ELR (cell line): ENCODE data around the gene TAF12.

Source experiments
- DNase-seq: peaks from one replicate; pipeline ENCODE4 v3.0.0-alpha.2; 2015; ENCODE audit warnings: low read depth

TAF12 gene

DNA sequence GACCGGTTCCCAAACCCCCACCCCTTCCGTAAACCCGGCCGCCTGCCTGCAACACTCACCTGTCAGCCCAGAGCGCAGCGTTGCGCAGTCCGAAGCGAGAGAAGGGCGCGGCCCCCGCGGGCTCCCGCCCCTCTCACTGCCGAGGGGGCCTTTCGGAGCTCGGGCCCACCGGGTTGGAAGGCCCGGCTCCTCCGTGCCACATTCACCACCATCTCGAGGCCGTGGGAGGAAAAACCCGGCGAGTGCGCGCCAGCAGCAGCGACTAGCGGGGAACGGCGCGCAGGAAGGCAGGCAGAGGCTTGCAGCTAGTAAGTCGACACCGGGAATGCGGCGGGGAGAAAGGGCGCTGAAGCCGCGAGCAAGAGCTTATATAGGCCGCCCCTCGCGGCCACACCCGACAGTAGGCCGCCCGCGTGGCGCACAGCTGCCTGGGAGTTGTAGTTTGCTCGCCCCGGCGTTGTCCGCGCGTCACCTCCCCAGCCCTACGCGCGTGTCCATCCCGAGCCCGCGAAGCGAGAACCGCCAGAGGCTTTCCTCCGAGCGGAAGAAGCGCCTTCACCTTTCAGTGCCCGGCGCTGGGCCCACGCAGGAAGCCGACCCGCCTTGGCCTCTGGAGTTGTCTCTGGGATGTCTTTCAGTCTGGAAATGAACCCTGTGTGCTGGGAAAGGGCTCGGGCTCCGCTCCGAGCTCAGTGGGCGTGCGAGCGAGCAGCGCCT, 61.2 kb downstream of the TAF12 start:
- DNase-seq: peak; percentile 96

- peak; percentile 55 for DNase-seq
Measured at GRCh38 chr1:28580722-28581530, 61.9 kb downstream of the TAF12 start.

- peak; percentile 17 for DNase-seq
Measured at GRCh38 chr1:28579401-28579800, 63.5 kb downstream of the TAF12 start.

DNA sequence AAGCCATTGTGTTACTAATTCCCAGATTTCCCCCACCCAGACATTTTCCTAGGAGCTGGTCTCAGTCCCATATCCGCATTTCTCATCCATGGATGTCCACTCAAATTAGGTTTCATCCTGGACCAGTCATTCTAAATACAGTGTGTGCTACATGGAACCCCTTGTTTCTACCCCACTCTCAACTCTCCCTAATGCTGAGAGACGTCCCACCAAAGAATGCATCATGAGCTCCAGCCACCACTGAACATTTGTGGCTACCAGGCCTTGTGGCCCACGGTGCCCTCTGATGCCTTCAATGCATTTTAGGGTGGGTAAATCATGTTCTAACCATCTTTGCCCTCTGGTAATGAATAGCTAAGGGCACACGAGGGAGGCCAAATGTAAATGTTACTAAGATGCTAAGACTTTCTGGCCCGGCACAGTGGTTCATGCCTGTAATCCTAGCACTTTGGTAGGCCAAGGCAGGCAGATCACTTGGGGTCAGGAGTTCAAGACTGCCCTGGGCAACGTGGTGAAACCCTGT, 64.1 kb downstream of the TAF12 start:
- DNase-seq: no peak

- peak; percentile 30 for DNase-seq
Measured at GRCh38 chr1:28577738-28578536, 64.9 kb downstream of the TAF12 start.

DNA sequence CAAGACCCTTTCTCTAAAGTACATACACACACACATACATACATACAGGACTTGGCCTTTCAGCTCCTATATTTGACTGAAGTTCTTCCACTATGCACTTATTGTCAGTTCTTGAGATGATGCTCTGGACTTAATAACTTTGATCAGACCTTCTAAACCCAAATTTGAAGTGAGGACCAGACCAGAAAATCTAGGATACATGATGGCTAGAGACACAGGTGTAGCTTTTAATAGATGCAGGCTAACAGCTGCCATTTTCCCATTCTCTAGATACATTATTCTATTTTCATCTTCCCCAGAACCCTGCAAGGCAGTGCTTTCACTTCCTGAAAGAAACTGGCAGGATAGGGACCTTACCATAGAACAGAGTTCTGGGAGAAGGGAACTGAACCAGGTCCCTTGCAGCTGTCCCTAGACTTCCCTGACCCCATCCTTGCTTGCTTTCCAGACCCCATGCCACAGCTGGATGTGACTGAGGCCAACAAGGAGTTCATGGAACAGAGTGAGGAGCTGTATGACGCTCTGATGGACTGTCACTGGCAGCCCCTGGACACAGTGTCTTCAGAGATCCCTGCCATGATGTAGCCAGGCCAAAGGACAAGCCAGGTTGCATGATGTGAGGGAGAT, 65.7 kb downstream of the TAF12 start:
- peak; percentile 42 for DNase-seq

DNA sequence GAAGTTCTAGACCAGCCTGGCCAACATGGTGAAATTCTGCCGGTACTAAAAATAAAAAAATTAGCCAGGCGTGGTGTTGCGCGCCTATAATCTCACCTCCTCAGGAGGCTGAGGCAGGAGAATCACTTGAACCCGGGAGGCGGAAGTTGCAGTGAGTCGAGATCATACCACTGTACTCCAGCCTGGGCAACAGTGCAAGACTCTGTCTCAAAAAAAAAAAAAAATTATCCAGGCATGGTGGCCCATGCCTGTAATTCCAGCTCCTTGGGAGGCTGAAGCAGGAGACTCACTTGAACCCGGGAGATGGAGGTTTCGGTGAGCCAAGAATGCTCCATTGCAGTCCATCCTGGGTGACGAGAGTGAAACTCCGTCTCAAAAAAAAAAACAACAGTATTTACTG, 69.3 kb downstream of the TAF12 start:
- DNase-seq: no peak

DNA sequence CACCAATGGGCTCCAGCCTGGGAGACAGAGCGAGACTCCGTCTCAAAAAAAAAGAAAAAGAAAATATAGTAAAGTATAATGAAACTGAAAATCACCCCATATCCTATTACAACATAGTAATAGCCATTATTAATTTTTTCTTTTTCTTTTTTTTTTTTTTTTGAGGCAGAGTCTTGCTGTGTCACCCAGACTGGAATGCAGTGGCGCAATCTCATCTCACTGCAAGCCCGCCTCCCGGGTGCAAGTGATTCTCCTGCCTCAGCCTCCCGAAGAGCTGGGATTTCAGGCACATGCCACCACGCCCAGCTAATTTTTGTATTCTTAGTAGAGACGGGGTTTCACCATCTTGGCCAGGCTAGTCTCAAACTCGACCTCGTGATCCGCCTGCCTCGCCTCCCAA, 70.0 kb downstream of the TAF12 start:
- DNase-seq: peak; percentile 76

GRCh38 chr1:28571911-28572310, 71.0 kb downstream of the TAF12 start:
- DNase-seq: no peak

GRCh38 chr1:28566931-28567330, 75.9 kb downstream of the TAF12 start:
- no peak for DNase-seq

GRCh38 chr1:28565726-28566125, 77.1 kb downstream of the TAF12 start:
- DNase-seq: no peak

DNA sequence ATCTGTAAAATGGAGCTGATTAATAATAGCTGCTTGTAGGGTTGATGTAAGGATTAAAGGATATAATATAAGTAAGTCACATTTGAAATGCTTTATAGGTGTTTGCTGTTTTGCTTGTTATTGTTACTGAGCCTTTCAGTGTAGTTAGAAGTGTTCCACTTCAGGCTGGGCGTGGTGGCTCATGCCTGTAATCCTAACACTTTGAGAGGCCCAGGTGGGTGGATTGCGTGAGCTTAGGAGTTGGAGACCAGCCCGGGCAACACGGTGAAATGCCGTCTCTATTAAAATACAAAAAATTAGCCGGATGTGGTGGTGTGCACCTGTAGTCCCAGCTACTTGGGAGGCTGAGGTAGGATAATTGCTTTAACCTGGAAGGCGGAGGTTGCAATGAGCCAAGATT, 77.8 kb downstream of the TAF12 start:
- no peak for DNase-seq

DNA sequence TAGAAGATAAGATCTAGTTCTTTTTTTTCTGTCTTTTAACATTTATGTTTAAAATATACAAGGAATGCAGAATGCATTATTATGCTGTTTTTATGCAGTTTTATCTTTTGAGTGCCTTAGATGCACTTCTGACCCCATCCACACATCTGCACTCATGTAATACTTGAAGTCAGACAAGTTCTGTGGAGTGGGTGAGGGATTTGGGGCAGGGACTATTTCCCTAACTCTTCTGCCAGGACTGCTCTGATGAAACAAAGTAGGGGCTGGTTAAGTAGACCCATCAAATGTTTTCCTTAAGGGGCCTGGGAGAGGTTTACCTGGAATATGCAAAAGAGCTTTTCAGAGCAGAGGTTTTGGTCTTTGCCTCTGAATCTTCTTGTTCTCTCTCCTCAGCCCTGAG, 78.6 kb downstream of the TAF12 start:
- no peak for DNase-seq

GRCh38 chr1:28560886-28561285, 82.0 kb downstream of the TAF12 start:
- no peak for DNase-seq
